ENCODE measurements around the gene MFAP5. TPM values are rescaled to one million over a fixed set of nuclear protein-coding genes. Genes with fewer than 3 reads are reported as not detected.

The MFAP5 gene
- total RNA-seq, 1 experiment from 2014 or later: not detected

DNA sequence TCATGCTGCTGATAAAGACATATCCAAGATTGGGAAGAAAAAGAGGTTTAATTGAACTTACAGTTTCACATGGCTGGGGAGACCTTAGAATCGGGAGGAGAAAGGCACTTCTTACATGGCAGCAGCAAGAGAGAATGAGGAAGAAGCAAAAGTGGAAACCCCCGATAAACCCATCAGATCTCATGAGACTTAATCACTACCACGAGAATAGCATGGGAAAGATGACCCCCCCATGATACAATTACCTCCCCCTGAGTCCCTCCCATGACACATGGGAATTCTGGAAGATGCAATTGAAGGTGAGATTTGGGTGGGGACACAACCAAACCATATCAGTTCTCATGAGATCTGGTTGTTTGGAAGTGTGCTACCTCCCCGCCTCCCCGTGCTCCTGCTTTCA lies 9.8 kb upstream of the MFAP5 start:
- DNase-seq (no peak), ATAC-seq (no peak)
- TF ChIP-seq, protein P1, sequence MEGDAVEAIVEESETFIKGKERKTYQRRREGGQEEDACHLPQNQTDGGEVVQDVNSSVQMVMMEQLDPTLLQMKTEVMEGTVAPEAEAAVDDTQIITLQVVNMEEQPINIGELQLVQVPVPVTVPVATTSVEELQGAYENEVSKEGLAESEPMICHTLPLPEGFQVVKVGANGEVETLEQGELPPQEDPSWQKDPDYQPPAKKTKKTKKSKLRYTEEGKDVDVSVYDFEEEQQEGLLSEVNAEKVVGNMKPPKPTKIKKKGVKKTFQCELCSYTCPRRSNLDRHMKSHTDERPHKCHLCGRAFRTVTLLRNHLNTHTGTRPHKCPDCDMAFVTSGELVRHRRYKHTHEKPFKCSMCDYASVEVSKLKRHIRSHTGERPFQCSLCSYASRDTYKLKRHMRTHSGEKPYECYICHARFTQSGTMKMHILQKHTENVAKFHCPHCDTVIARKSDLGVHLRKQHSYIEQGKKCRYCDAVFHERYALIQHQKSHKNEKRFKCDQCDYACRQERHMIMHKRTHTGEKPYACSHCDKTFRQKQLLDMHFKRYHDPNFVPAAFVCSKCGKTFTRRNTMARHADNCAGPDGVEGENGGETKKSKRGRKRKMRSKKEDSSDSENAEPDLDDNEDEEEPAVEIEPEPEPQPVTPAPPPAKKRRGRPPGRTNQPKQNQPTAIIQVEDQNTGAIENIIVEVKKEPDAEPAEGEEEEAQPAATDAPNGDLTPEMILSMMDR (conservative IDR thresholded peaks at IDR 0.05; ENCODE audit: low read depth, low read length): no peak
- Histone ChIP-seq H3K4me1 (ENCODE audit: insufficient read depth, low read length) (no peaks in the 10 kb centered on the region), H3K36me3 (ENCODE audit: low read depth, low read length) (no peaks in the 10 kb centered on the region), H2AFZ (ENCODE audit: low read length) (no peak overlapping the region), H3K9me2 (replicated peaks; ENCODE audit: low read length) (no peaks in the 10 kb centered on the region), H3K27me3 (ENCODE audit: low read length) (no peaks in the 10 kb centered on the region), H3K27ac (ENCODE audit: low read length) (no peak overlapping the region), H3K9me3 (ENCODE audit: low read length) (no peaks in the 10 kb centered on the region), H3F3A (ENCODE audit: low read length, unreplicated experiment) (no peaks in the 10 kb centered on the region), H3K9ac (ENCODE audit: low read length) (no peak overlapping the region), H3K4me2 (ENCODE audit: low read length) (no peak overlapping the region), H4K20me1 (ENCODE audit: low read length) (no peaks in the 10 kb centered on the region), H3K4me3 (ENCODE audit: low read length) (no peak overlapping the region), H3K79me2 (ENCODE audit: low read length) (no peaks in the 10 kb centered on the region)
- ChIA-PET CTCF (no interaction called here), POLR2A (ENCODE audit: unreplicated experiment) (no interaction called here)
- BruUV-seq (replicated peaks): no TSS peak
- intact Hi-C loops (cut with micrococcal nuclease): no loop called here

DNA sequence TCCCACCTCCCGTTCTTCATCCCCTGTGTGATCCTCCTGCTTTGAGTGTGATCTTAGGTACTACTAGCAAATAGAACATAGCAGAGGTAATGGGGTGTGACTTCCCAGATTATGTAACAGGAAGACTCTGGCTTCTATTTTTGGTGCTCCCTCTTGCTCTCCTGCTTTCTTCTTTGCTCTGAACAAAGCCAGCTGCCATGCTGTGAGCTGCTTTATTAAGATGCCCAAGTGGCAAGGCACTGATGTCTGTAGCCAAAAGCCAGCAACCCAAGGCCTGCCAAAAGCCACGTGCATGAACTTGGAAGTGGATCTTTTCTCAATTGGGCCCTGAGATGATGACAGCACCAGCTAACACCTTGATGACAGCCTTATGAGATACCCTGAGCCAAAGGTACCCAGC lies 5.8 kb upstream of the MFAP5 start:
- Histone ChIP-seq H3K9me3 (ENCODE audit: low read length) (no peaks in the 10 kb centered on the region), H3K27ac (ENCODE audit: low read length) (no peak overlapping the region), H3K9ac (ENCODE audit: low read length) (no peak overlapping the region), H4K20me1 (ENCODE audit: low read length) (no peaks in the 10 kb centered on the region), H3K36me3 (ENCODE audit: low read depth, low read length) (no peaks in the 10 kb centered on the region), H3K4me2 (ENCODE audit: low read length) (no peak overlapping the region), H3K27me3 (ENCODE audit: low read length) (no peaks in the 10 kb centered on the region), H3K79me2 (ENCODE audit: low read length) (no peaks in the 10 kb centered on the region), H2AFZ (ENCODE audit: low read length) (no peak overlapping the region), H3K4me3 (ENCODE audit: low read length) (no peak overlapping the region), H3F3A (ENCODE audit: low read length, unreplicated experiment) (no peaks in the 10 kb centered on the region), H3K4me1 (ENCODE audit: insufficient read depth, low read length) (no peaks in the 10 kb centered on the region), H3K9me2 (replicated peaks; ENCODE audit: low read length) (no peaks in the 10 kb centered on the region)
- TF ChIP-seq, protein P1 (conservative IDR thresholded peaks at IDR 0.05; ENCODE audit: low read depth, low read length): no peak
- TF ChIP-seq EZH2phosphoT487 (IDR thresholded peaks at IDR 0.05; ENCODE audit: borderline replicate concordance, low read length) (no peak), EZH2 (IDR thresholded peaks at IDR 0.05; ENCODE audit: low read length, unreplicated experiment) (no peak)
- DNase-seq (no peak), ATAC-seq (no peak)
- CTCF ChIA-PET: interaction anchor here (0.7 kb wide), 1 partner anchor 344 kb away, joined by 3 read pairs; no protein-coding TSS in a partner anchor
- BruUV-seq (replicated peaks): no TSS peak
- POLR2A ChIA-PET (ENCODE audit: unreplicated experiment): no interaction called here
- intact Hi-C loops (cut with micrococcal nuclease): no loop called here

DNA sequence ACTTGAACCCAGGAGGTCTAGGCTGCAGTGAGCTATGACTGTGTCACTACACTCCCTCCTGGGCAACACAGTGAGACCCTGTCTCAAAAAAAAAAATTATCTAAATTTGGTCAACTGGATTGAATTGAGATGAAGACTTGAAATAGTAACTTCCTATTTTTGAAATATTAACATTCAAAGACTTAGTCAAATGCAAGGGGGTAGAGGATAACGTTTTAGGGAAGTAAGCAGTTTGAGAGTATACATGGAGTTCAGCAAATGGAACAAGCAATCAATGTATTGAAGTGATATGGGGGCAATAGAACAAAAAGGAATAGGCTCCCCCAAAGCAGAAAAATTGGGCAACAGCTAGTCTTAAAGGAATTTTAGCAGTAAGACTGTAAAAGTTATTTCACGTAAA lies 4.6 kb upstream of the MFAP5 start:
- Histone ChIP-seq H3K79me2 (ENCODE audit: low read length) (no peaks in the 10 kb centered on the region), H4K20me1 (ENCODE audit: low read length) (no peaks in the 10 kb centered on the region), H3K9me2 (replicated peaks; ENCODE audit: low read length) (no peaks in the 10 kb centered on the region), H3K4me2 (ENCODE audit: low read length) (no peak overlapping the region), H2AFZ (ENCODE audit: low read length) (no peak overlapping the region), H3K4me1 (ENCODE audit: insufficient read depth, low read length) (no peaks in the 10 kb centered on the region), H3K4me3 (ENCODE audit: low read length) (no peak overlapping the region), H3K27me3 (ENCODE audit: low read length) (peaks cover 7% of the 10 kb centered on the region; the same call in 1 of the 2 replicates), H3K27ac (ENCODE audit: low read length) (no peak overlapping the region), H3K36me3 (ENCODE audit: low read depth, low read length) (no peaks in the 10 kb centered on the region), H3K9me3 (ENCODE audit: low read length) (no peaks in the 10 kb centered on the region), H3K9ac (ENCODE audit: low read length) (no peak overlapping the region), H3F3A (ENCODE audit: low read length, unreplicated experiment) (no peaks in the 10 kb centered on the region)
- no TSS peak for BruUV-seq (replicated peaks)
- ChIA-PET CTCF (no interaction called here), POLR2A (ENCODE audit: unreplicated experiment) (no interaction called here)
- intact Hi-C loops (cut with micrococcal nuclease): no loop called here
- DNase-seq: no peak
- ATAC-seq: no peak
- TF ChIP-seq EZH2phosphoT487 (IDR thresholded peaks at IDR 0.05; ENCODE audit: borderline replicate concordance, low read length): no peak
- TF ChIP-seq, protein P1 (conservative IDR thresholded peaks at IDR 0.05; ENCODE audit: low read depth, low read length): no peak
- TF ChIP-seq EZH2 (IDR thresholded peaks at IDR 0.05; ENCODE audit: low read length, unreplicated experiment): no peak

Measured in PC-3 (cell line).